Stimulated activated naive CD8-positive, alpha-beta T cell treated with anti-CD3 and anti-CD28 coated beads, Interleukin-15, Interleukin-2, amounts not matched to agents 100 ng/mL and 50 ng/mL, for 24 hours (primary cell): Measurements from ENCODE around the gene EIF2D.

ENCODE experiments used
- H3K27ac Mint-ChIP-seq: one replicate; pipeline ENCODE4 v1.8.0; 2021; ENCODE audit warnings: mild to moderate bottlenecking, mixed read lengths
- H3K27me3 Mint-ChIP-seq: one replicate; pipeline ENCODE4 v1.8.0; 2021; ENCODE audit warnings: mixed read lengths
- H3K36me3 Mint-ChIP-seq: one replicate; pipeline ENCODE4 v1.8.0; 2021; ENCODE audit warnings: low read depth, mixed read lengths
- H3K4me1 Mint-ChIP-seq: one replicate; pipeline ENCODE4 v1.8.0; 2021; ENCODE audit warnings: low read depth, mixed read lengths
- H3K4me3 Mint-ChIP-seq: one replicate; pipeline ENCODE4 v1.8.0; 2021; ENCODE audit warnings: mild to moderate bottlenecking, mixed read lengths
- H3K9me3 Mint-ChIP-seq: one replicate; pipeline ENCODE4 v1.8.0; 2021; ENCODE audit warnings: mixed read lengths

The EIF2D gene

DNA sequence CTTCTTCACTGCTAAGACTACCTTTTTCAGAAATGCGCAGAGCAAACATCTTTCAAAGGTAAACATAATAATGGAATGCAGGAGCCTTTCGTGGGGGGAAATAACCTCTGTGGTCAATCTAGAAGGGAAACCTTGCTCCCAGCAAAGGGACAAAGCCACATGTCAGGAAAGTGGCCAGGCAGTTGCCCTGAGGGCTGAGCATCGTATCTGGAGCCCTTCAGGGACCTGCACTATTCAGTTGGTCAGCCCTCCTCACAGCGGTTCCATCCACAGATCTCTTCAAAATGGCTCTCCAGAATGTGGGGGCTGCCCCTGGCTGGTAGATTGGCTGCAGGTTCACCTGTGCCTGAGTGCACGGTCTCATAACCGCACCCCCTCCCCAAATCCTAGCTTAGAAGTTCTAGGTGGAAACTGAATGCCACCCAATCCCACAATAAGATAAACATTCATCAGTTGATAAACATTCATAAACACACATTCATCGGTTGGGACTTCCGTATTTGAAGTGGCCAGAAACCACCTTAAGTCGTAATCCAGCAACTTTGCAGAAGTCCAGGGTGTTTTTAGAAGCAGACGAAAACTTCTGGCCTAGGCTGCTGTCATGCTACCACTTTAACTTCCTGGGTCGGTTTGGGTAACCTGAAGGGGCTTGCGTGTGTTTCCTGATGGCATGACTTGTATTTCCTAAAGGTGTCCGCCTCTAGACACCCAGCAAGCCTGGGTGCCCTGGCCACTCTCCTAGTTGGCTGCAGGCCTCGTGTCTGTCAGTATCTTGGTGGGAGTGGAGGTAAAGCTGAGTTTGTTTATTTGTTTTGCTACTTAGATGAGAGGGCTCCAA is 54.4 kb downstream of the EIF2D start:
- H3K4me3 Mint-ChIP-seq: peak overlapping the region; percentile 98
- H3K9me3 Mint-ChIP-seq: no peaks in the 10 kb centered on the region
- peaks cover 53% of the 10 kb centered on the region for H3K36me3 Mint-ChIP-seq
- no peaks in the 10 kb centered on the region for H3K27me3 Mint-ChIP-seq
- peaks cover 72% of the 10 kb centered on the region for H3K4me1 Mint-ChIP-seq
- peak overlapping the region; percentile 100 for H3K27ac Mint-ChIP-seq

DNA sequence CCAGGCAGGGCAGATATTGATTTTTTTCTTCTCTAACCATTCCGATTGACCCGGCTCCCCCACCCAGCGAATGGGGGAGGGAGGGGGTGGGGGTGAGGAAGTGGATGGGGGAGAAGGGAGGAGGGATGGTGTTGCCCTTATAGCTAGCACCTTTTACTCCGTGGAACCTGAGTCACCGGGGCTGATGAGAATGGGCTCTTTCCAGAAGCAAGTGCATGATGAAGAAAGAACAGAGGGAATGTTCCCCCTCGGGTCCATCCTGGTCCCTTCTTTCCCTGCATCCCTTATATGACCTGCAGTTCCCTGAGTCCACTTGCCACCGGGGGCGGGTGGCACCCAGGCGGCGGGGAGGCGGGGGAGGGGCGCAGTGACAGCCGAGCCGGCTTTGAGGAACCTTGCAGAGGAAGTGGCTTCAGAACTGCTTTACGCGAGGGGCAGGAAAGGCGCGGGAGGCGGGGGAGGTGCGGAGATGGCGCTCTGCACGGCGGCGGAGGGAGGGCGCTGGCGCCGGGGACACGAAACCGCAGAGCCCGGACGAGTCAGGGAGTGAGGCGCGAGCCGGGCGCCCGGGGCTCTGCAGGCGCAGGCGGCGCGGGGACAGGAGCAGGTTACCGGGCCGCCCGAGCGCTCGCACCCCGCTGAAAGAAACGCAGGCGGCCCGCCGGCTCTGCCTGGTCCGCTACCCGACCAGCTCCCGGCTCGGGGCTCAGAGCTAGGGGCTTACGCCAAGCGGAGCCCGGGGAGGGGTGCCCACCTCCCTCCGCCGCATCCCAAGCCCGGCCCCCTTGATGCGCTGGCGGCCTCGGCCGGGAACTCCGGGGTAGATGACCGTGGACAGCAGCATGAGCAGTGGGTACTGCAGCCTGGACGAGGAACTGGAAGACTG is 55.3 kb downstream of the EIF2D start:
- Mint-ChIP-seq H3K4me1 (peaks cover 72% of the 10 kb centered on the region), H3K36me3 (peaks cover 44% of the 10 kb centered on the region), H3K9me3 (no peaks in the 10 kb centered on the region)

DNA sequence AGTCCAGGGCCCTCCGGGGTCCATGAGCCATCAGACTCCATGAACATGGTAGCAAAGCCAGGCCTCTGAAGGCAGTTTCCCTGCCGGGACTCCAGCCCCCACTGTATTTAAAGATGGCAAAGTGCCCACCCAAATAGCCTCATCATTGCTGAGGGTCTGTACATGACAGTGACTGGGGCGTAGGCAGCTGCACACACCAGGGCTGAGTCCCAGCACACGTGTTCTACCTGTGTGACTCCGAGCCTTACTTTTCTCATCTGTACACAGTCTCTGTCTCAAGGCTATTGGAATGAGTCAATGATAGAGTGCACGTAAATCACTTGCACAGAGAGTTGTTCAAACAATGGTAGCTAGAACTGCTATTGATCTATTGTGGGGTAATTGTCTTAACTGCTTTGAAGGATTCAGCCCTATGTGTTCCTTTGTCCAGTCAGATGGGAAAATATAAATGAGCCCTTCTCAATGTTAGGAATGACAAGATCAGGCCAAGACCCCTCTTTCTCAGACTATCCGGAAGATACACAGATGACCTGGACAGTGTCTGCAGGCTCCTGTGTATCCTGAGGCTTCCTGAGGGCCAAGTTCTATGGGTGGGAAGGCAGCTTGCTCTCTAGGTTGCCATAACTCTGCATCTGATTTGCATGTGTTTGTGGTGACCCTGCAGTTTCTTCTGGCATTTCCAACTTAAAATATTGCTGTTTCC is 56.1 kb downstream of the EIF2D start:
- peaks cover 37% of the 10 kb centered on the region for H3K36me3 Mint-ChIP-seq
- no peaks in the 10 kb centered on the region for H3K27me3 Mint-ChIP-seq
- H3K9me3 Mint-ChIP-seq: no peaks in the 10 kb centered on the region
- H3K4me3 Mint-ChIP-seq: peak overlapping the region; percentile 98
- H3K4me1 Mint-ChIP-seq: peaks cover 72% of the 10 kb centered on the region
- peak overlapping the region; percentile 89 for H3K27ac Mint-ChIP-seq

More for the DNA sequence above, 55.3 kb downstream of the EIF2D start:
- H3K4me3 Mint-ChIP-seq: peak overlapping the region; percentile 98
- peak overlapping the region; percentile 100 for H3K27ac Mint-ChIP-seq
- no peaks in the 10 kb centered on the region for H3K27me3 Mint-ChIP-seq

DNA sequence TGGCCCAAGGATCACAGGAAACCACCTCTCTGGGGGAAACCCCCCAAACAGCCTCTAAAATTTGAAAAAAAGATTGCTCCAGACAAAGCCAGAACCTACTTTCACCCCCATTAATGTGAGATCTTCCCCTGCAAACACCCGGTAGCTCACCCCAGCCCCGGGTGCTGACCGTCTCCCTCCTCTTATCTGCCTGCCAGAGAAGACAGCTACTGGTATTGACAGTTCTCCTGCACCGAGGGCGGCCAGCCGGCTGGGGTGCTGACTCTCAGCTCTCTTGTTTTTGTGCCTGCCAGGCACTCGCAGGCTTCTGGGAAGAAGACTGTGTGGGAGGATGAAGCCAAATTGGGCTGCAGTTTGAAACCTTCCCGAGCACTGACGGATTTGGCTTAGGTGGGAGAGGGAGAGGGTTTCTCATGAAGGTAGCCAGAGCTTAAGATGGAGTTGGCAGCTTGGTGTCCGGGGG is 56.8 kb downstream of the EIF2D start:
- peak overlapping the region; percentile 98 for H3K4me3 Mint-ChIP-seq
- peak overlapping the region; percentile 89 for H3K27ac Mint-ChIP-seq
- H3K9me3 Mint-ChIP-seq: no peaks in the 10 kb centered on the region
- peaks cover 30% of the 10 kb centered on the region for H3K36me3 Mint-ChIP-seq
- H3K27me3 Mint-ChIP-seq: no peaks in the 10 kb centered on the region
- peaks cover 67% of the 10 kb centered on the region for H3K4me1 Mint-ChIP-seq

DNA sequence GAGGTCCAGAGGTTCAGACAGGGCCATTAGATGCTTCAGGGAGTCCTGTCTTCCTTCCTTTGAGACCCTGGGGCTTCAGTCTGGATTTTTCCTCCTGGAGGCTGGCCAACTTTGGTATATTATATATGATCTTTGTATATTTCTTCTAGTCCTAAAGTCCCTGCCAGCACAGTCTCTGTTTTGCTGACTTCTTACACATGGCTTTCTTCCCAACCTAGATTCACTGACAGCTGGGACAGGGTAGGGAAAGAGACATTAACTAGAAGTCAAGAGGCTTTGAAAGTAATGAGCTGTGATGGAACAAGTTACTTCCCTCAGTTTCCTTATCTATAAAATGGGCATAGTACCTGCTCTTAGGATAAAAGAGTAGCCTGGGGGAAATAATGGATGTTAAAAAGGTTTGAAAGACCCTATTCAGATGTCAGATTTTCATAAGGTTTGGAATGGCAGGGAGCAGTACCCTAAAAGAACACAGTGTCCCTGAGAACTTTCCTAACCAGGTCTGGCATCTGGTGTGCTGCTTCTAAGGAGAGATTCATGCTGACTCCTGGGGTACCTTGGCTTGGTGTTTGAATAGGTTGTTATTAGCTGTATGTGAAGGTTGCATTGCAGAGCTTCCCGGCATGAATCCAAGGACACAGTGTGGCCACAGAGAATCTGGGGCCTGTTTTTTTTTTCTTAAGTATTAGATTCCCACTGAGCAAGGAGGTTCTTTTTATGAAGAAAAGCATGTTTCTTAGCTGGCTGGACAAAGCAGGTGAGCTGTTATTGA is 57.4 kb downstream of the EIF2D start:
- Mint-ChIP-seq H3K36me3 (peaks cover 23% of the 10 kb centered on the region), H3K9me3 (no peaks in the 10 kb centered on the region), H3K27me3 (no peaks in the 10 kb centered on the region), H3K4me3 (peak overlapping the region; percentile 98), H3K27ac (peak overlapping the region; percentile 89), H3K4me1 (peaks cover 64% of the 10 kb centered on the region)

DNA sequence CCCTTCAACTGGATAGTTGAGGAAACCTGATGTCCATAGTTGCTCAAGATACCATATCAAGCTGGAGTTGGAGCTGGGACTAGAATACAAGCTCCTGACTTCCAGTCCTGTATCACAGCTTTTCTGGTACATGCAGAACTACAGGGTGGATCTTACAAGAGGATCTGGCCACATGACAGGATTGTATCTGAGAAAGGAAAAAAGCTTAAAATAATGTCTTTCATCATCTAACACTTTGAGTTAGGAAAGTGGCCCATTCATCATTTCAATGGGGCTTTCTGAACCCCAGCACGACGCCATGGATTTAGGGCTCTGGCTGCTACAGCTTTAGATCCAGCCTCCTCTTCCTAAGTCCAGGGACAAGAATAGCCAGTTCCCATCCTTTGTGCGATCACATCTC is 58.1 kb downstream of the EIF2D start:
- no peak overlapping the region for H3K4me3 Mint-ChIP-seq
- H3K36me3 Mint-ChIP-seq: peaks cover 17% of the 10 kb centered on the region
- no peaks in the 10 kb centered on the region for H3K9me3 Mint-ChIP-seq
- no peaks in the 10 kb centered on the region for H3K27me3 Mint-ChIP-seq
- H3K4me1 Mint-ChIP-seq: peaks cover 58% of the 10 kb centered on the region
- peak overlapping the region; percentile 89 for H3K27ac Mint-ChIP-seq

DNA sequence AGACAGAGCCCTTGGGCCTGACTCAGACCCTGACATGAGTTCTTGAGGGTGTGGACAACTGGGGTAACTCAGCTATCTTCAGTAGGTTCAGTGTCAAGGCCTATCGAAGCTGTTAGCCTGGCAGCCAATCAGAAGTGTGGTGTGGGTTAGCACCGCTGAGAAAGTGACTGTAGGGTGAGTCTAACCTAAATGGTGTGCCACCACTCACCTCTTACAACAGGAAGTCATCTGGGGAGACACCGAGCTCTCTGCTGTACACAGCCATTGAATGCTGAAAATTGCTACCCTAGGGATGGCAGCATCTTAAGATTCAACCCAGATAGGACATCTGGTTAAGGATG is 60.3 kb downstream of the EIF2D start:
- Mint-ChIP-seq H3K27ac (peak overlapping the region; percentile 91), H3K4me3 (peak overlapping the region; percentile 61), H3K27me3 (no peaks in the 10 kb centered on the region), H3K9me3 (no peaks in the 10 kb centered on the region), H3K4me1 (peaks cover 64% of the 10 kb centered on the region), H3K36me3 (no peaks in the 10 kb centered on the region)

DNA sequence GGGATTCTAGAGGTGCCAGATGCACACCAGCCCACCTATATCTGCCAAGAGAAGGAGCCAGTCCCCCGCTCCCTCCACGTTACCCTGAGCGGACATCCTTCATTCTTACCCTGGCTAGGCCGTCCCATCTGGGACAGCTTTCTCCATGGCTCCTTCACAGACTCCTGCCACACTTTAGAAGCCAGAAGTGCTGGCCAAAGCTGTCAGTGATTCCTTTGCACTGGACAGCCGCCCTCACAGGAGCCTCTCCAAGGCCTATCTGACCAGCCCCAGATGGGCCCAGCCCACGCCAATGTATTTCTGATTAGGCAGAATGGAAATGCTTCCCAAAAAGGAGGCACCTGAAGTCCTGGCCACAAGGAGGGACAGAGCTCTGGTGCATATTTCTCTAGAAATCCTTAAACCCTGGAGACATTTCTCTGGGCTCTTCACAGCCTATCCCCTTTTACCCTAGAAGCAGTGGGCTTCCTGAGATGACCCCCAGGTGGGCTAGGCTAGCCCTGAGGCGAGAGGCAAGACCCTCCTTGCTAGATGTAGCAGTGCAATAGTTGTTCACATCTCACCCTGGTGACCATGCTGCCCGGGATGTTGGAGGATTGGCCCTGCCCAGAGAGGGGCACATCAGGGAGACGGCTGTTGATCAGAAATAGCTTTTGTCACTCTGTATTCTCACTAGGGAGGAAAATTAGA is 60.8 kb downstream of the EIF2D start:
- H3K4me3 Mint-ChIP-seq: no peak overlapping the region
- no peaks in the 10 kb centered on the region for H3K27me3 Mint-ChIP-seq
- peak overlapping the region; percentile 84 for H3K27ac Mint-ChIP-seq
- no peaks in the 10 kb centered on the region for H3K36me3 Mint-ChIP-seq
- H3K4me1 Mint-ChIP-seq: peaks cover 62% of the 10 kb centered on the region
- H3K9me3 Mint-ChIP-seq: no peaks in the 10 kb centered on the region

DNA sequence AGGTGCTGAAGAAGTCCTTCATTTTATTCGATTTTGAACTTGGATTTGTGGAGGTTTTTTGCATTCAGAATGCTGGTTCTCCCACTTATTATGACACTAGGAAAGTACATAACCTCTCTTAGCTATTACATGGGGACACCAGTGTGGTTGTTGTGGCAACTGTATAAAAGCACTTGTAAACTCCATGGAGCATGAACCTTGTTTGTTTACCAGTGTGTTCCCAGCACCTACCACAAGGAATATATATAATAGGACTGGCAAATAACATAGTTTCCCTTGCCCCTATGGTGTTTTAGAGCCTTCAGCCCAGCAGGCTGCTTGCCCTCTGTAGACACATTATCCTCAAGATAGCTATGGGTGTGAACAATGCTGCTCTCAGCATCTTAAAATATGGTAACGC is 61.8 kb downstream of the EIF2D start:
- Mint-ChIP-seq H3K36me3 (no peaks in the 10 kb centered on the region), H3K9me3 (no peaks in the 10 kb centered on the region), H3K27me3 (no peaks in the 10 kb centered on the region), H3K4me3 (no peak overlapping the region), H3K4me1 (peaks cover 60% of the 10 kb centered on the region), H3K27ac (no peak overlapping the region)

DNA sequence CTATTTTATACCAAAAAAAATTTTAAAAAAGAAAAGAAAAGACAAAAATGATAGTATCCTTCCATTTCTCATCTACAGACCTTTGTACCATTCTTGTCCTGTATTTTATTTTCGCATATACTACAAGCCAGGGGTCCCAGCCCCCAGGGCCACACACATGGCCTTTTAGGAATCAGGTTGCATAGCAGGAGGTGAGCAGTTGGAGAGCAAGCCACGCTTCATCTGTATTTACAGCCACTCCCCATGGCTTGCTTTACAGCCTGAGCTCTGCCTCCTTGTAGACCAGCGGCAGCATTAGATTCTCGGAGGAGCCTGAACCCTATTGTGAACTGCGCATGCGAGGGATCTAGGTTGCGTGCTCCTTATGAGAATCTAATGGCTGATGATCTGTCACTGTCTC is 65.2 kb downstream of the EIF2D start:
- Mint-ChIP-seq H3K9me3 (no peaks in the 10 kb centered on the region), H3K27me3 (no peaks in the 10 kb centered on the region), H3K27ac (no peak overlapping the region), H3K36me3 (no peaks in the 10 kb centered on the region), H3K4me1 (peaks cover 38% of the 10 kb centered on the region), H3K4me3 (no peak overlapping the region)

DNA sequence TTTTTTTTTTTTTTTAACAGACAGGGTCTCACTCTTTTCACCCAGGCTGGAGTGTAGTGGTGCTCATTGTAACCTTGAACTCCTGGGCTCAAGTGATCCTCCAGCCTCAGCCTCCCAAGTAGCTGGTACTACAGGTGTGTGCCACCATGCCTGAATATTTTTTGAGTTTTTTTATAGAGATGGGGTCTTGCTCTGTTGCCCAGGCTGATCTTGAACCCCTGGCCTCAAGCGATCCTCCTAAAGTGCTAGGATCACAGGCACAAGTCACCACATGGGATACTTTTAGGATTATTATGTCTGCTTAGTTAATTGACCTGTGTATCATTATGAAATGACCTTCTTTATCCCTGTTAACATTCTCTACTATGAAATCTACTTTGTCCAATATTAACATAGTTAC is 66.9 kb downstream of the EIF2D start:
- no peaks in the 10 kb centered on the region for H3K9me3 Mint-ChIP-seq
- no peaks in the 10 kb centered on the region for H3K27me3 Mint-ChIP-seq
- no peak overlapping the region for H3K4me3 Mint-ChIP-seq
- H3K27ac Mint-ChIP-seq: peak overlapping the region; percentile 56
- H3K36me3 Mint-ChIP-seq: no peaks in the 10 kb centered on the region
- peaks cover 26% of the 10 kb centered on the region for H3K4me1 Mint-ChIP-seq

DNA sequence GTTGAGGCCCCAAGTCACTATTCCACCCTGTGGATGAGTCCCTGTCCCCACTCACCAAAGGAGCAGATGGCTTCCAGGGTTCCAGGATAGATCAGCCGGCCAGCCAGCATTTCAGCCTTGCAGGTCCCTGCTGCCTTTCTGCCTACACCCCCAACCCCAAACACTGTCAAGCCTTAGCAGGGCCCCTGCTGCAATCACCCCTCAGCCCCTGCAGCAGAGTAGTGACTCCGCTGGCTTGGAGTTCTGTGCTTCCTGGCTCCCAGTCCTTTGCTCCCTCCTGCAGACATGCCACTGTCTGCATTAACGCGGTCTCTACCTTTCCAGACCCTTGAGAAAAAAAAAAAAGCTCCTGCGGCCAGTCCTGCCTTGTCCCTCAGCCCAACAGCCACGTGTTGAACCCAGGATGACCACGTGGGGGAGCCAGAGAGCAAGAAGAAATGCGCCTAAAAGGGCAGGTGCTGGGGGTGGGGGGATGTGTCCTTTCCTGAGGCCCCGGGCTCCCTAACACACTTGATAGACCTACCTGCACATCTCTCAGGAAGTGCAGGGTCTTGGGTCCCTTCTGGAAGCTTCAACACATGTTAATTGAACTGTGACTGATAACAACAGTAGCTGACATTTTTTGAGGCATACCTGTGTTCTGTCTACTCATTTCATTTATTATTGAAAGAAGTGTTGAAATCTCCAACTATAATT is 67.6 kb downstream of the EIF2D start:
- H3K4me1 Mint-ChIP-seq: peaks cover 30% of the 10 kb centered on the region
- no peak overlapping the region for H3K4me3 Mint-ChIP-seq
- H3K9me3 Mint-ChIP-seq: no peaks in the 10 kb centered on the region
- no peaks in the 10 kb centered on the region for H3K36me3 Mint-ChIP-seq
- H3K27me3 Mint-ChIP-seq: no peaks in the 10 kb centered on the region
- H3K27ac Mint-ChIP-seq: no peak overlapping the region
